ENCODE results near the gene ABHD2.
A peak's percentile ranks its signal among the peaks of the same experiment; 100 is the strongest.

The ABHD2 gene

GRCh38 chr15:89109238-89109637 is 21.0 kb downstream of the ABHD2 start:
- no peak for TF ChIP-seq TAF1 (IDR thresholded peaks at IDR 0.05; ENCODE audit: borderline replicate concordance, insufficient read depth, low read length)
- TF ChIP-seq POLR2AphosphoS5 (IDR thresholded peaks at IDR 0.05; ENCODE audit: low read depth, low read length), result no peak
- TF ChIP-seq FOXP2 (optimal IDR thresholded peaks at IDR 0.05; ENCODE audit: borderline replicate concordance, extremely low read depth, extremely low read length, insufficient read depth), result no peak

- no peak for TF ChIP-seq FOXP2 (optimal IDR thresholded peaks at IDR 0.05; ENCODE audit: borderline replicate concordance, extremely low read depth, extremely low read length, insufficient read depth)
- no peak for TF ChIP-seq TAF1 (IDR thresholded peaks at IDR 0.05; ENCODE audit: borderline replicate concordance, insufficient read depth, low read length)
- TF ChIP-seq POLR2AphosphoS5 (IDR thresholded peaks at IDR 0.05; ENCODE audit: low read depth, low read length), result no peak
- TF ChIP-seq SIN3A (IDR thresholded peaks at IDR 0.05; ENCODE audit: borderline replicate concordance, insufficient read depth, low read length), result no peak
- TF ChIP-seq, protein P1, sequence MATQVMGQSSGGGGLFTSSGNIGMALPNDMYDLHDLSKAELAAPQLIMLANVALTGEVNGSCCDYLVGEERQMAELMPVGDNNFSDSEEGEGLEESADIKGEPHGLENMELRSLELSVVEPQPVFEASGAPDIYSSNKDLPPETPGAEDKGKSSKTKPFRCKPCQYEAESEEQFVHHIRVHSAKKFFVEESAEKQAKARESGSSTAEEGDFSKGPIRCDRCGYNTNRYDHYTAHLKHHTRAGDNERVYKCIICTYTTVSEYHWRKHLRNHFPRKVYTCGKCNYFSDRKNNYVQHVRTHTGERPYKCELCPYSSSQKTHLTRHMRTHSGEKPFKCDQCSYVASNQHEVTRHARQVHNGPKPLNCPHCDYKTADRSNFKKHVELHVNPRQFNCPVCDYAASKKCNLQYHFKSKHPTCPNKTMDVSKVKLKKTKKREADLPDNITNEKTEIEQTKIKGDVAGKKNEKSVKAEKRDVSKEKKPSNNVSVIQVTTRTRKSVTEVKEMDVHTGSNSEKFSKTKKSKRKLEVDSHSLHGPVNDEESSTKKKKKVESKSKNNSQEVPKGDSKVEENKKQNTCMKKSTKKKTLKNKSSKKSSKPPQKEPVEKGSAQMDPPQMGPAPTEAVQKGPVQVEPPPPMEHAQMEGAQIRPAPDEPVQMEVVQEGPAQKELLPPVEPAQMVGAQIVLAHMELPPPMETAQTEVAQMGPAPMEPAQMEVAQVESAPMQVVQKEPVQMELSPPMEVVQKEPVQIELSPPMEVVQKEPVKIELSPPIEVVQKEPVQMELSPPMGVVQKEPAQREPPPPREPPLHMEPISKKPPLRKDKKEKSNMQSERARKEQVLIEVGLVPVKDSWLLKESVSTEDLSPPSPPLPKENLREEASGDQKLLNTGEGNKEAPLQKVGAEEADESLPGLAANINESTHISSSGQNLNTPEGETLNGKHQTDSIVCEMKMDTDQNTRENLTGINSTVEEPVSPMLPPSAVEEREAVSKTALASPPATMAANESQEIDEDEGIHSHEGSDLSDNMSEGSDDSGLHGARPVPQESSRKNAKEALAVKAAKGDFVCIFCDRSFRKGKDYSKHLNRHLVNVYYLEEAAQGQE (IDR thresholded peaks at IDR 0.05; ENCODE audit: insufficient read depth in 1 of 2, low read depth in 2 of 2, low read length in 2 of 2), result no peak
These were observed 21.8 kb downstream of the ABHD2 start for GRCh38 chr15:89110060-89110459.

GRCh38 chr15:89111352-89111751 is 23.1 kb downstream of the ABHD2 start:
- TF ChIP-seq, protein P1 (IDR thresholded peaks at IDR 0.05; ENCODE audit: insufficient read depth in 1 of 2, low read depth in 2 of 2, low read length in 2 of 2), result no peak
- no peak for TF ChIP-seq TAF1 (IDR thresholded peaks at IDR 0.05; ENCODE audit: borderline replicate concordance, insufficient read depth, low read length)

- TF ChIP-seq, protein P1 (IDR thresholded peaks at IDR 0.05; ENCODE audit: insufficient read depth in 1 of 2, low read depth in 2 of 2, low read length in 2 of 2), result no peak
- no peak for TF ChIP-seq SIN3A (IDR thresholded peaks at IDR 0.05; ENCODE audit: borderline replicate concordance, insufficient read depth, low read length)
- TF ChIP-seq FOXP2 (optimal IDR thresholded peaks at IDR 0.05; ENCODE audit: borderline replicate concordance, extremely low read depth, extremely low read length, insufficient read depth), result no peak
- TF ChIP-seq TAF1 (IDR thresholded peaks at IDR 0.05; ENCODE audit: borderline replicate concordance, insufficient read depth, low read length), result no peak
- no peak for TF ChIP-seq POLR2AphosphoS5 (IDR thresholded peaks at IDR 0.05; ENCODE audit: low read depth, low read length)
These were observed 23.7 kb downstream of the ABHD2 start for GRCh38 chr15:89111961-89112340.

DNA sequence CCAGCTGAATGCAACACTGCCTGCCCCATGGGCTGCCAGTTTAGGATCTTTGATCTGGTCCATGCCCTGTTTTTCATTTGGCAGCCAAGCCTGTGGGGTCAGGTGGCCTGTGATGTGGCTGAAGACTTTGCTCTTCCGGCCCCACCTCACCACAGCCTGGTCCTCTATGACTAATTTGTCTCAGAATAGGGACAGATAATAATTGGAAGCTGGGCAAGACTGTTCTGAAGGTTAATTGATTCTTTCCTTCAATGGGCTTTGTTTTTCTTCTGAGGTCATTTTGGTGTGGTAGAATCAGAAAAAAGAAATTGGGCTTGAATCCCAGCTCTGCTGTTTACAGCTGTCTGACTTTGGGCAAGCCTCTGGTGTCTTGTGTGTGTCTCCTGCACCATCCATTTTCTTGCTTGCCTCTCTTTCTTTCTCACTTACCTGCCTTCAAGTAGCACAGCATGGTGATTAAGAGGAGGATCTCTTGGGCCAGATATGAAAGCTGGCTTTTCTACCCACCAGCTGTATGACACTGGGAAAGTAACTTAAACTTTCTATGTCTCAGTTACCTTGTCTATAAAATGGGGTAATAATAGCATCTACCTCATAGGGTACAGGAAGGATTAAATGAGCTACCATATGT is 24.2 kb downstream of the ABHD2 start:
- TF ChIP-seq SIN3A (IDR thresholded peaks at IDR 0.05; ENCODE audit: borderline replicate concordance, insufficient read depth, low read length), result no peak
- TF ChIP-seq FOXP2 (optimal IDR thresholded peaks at IDR 0.05; ENCODE audit: borderline replicate concordance, extremely low read depth, extremely low read length, insufficient read depth), result no peak
- TF ChIP-seq, protein P1 (IDR thresholded peaks at IDR 0.05; ENCODE audit: insufficient read depth in 1 of 2, low read depth in 2 of 2, low read length in 2 of 2), result 0 out of 4 replicates have a peak, but pooled peaks of 1 of the 2 experiments have one; percentile 19
- TF ChIP-seq TAF1 (IDR thresholded peaks at IDR 0.05; ENCODE audit: borderline replicate concordance, insufficient read depth, low read length), result no peak
